Testis (tissue), 2 donors: Measurements from ENCODE around the gene TRIM37.

Experiments used
- POLR2A ChIP-seq: fragments of 450-650 bp; IDR thresholded peaks from one replicate; pipeline ENCODE4 v1.6.1; 2017; ENCODE audit warnings: antibody characterized with exemption, mild to moderate bottlenecking, moderate library complexity
- TF ChIP-seq, protein P1 (sequence below), 3 experiments: fragments of 450-650 bp in 2 of 3; fragments of 200-600 bp in 1 of 3; sonication (generic) in 1 of 3; IDR thresholded peaks; one replicate each; pipeline ENCODE4 v1.5.1; 2016 to 2019; ENCODE audit warnings: antibody characterized with exemption in 3 of 3, mild to moderate bottlenecking in 2 of 3, moderate library complexity in 1 of 3

DNA sequence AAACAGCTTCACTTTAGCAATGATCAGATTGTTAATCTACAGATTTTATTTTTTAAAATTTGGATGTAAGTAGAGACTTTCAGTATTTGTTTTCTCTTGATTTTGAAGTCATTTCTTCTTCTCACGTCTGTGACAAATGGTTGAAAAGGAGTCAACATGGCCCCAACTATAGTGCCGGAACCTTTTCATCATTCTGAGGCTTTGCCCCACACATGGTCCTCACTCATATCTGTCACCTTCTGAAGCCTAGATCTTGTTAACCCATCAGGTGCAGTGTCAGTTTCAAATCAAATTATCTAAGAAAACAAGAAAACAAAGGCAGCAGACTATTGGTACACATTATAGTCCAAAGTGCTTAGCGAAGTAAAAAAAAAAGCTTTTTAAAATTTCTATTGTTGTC, 124.1 kb downstream of the TRIM37 start:
- TF ChIP-seq, protein P1, sequence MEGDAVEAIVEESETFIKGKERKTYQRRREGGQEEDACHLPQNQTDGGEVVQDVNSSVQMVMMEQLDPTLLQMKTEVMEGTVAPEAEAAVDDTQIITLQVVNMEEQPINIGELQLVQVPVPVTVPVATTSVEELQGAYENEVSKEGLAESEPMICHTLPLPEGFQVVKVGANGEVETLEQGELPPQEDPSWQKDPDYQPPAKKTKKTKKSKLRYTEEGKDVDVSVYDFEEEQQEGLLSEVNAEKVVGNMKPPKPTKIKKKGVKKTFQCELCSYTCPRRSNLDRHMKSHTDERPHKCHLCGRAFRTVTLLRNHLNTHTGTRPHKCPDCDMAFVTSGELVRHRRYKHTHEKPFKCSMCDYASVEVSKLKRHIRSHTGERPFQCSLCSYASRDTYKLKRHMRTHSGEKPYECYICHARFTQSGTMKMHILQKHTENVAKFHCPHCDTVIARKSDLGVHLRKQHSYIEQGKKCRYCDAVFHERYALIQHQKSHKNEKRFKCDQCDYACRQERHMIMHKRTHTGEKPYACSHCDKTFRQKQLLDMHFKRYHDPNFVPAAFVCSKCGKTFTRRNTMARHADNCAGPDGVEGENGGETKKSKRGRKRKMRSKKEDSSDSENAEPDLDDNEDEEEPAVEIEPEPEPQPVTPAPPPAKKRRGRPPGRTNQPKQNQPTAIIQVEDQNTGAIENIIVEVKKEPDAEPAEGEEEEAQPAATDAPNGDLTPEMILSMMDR (IDR thresholded peaks at IDR 0.05), result no peak
- no peak for TF ChIP-seq POLR2A
